ENCODE results near the gene IFT80.

- TF ChIP-seq CTCF (IDR thresholded peaks at IDR 0.05): no peak
- TF ChIP-seq POLR2A (IDR thresholded peaks at IDR 0.05): no peak
Observed at GRCh38 chr3:160435095-160435494, 36.1 kb upstream of the IFT80 start.
